ENCODE data around the gene SMAD6. TPM values are rescaled to one million over a fixed set of nuclear protein-coding genes. Genes with fewer than 3 reads are reported as not detected.

Gene SMAD6
- total and polyA plus RNA-seq, 10 of the 15 experiments (the other 5 are each of a cell fraction or from before 2014, with no cell fraction given) = under 0.01 to 0.10 (median 0.03) TPM; not detected in 7

DNA sequence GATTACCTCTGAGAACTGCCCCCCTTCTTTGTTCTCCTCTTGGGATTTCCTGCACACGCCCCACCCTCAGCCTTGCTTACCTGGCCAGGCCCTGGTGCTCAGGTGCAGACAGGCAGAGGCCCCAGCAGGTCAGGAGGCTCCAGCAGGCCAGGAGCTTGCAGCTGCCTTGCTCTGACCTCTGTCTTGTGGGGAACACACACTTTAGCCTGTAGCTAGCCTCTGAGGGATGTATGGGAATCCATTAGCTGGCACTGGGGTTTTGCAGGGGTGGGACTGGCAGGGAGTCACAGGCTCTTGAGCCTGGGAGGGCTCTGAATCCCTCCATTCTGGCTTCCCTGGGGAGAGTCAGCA lies 2.7 kb downstream of the SMAD6 start:
- no peak overlapping the region for H3K4me3 ChIP-seq
- no TSS peak for BruUV-seq (replicated peaks)
- H3K9me3 ChIP-seq (replicated peaks; ENCODE audit: control insufficient read depth, insufficient read depth, low read length) = no peaks in the 10 kb centered on the region
- no peak overlapping the region for H3K4me2 ChIP-seq (ENCODE audit: control insufficient read depth, insufficient read depth)
- SMC1A ChIA-PET (ENCODE audit: uncharacterized antibody, unreplicated experiment) = no interaction called here
- H4K20me1 ChIP-seq (ENCODE audit: control insufficient read depth, insufficient read depth) = peaks cover 4% of the 10 kb centered on the region
- no peak overlapping the region for H3K27ac ChIP-seq (ENCODE audit: control insufficient read depth, insufficient read depth)
- in situ Hi-C loops (cut with MboI) = no loop called here
- no peak overlapping the region for H3K9ac ChIP-seq (ENCODE audit: control insufficient read depth, insufficient read depth, low read length)
- H3K4me1 ChIP-seq (ENCODE audit: control insufficient read depth, insufficient read depth, low read length) = peaks cover 16% of the 10 kb centered on the region
- RAD21 ChIA-PET (ENCODE audit: unreplicated experiment) = no interaction called here
- TF ChIP-seq JUND (IDR thresholded peaks at IDR 0.05; ENCODE audit: low read depth, low read length) (no peak), CEBPB (IDR thresholded peaks at IDR 0.05; ENCODE audit: borderline replicate concordance in 1 of 2, low read depth in 2 of 2, low read length in 2 of 2) (no peak), GATAD2B (conservative IDR thresholded peaks at IDR 0.05; ENCODE audit: low read depth) (no peak), WRNIP1 (IDR thresholded peaks at IDR 0.05; ENCODE audit: borderline replicate concordance, low read depth, low read length) (no peak), RAD51 (IDR thresholded peaks at IDR 0.05) (no peak), BHLHE40 (IDR thresholded peaks at IDR 0.05; ENCODE audit: borderline replicate concordance in 1 of 2, low read depth in 2 of 2, low read length in 1 of 2) (no peak), HDGF (IDR thresholded peaks at IDR 0.05) (no peak), RCOR1 (conservative IDR thresholded peaks at IDR 0.05; ENCODE audit: low read depth, low read length) (no peak), TAF1 (IDR thresholded peaks at IDR 0.05; ENCODE audit: borderline replicate concordance, low read depth, low read length) (no peak)
- TF ChIP-seq, protein P1, sequence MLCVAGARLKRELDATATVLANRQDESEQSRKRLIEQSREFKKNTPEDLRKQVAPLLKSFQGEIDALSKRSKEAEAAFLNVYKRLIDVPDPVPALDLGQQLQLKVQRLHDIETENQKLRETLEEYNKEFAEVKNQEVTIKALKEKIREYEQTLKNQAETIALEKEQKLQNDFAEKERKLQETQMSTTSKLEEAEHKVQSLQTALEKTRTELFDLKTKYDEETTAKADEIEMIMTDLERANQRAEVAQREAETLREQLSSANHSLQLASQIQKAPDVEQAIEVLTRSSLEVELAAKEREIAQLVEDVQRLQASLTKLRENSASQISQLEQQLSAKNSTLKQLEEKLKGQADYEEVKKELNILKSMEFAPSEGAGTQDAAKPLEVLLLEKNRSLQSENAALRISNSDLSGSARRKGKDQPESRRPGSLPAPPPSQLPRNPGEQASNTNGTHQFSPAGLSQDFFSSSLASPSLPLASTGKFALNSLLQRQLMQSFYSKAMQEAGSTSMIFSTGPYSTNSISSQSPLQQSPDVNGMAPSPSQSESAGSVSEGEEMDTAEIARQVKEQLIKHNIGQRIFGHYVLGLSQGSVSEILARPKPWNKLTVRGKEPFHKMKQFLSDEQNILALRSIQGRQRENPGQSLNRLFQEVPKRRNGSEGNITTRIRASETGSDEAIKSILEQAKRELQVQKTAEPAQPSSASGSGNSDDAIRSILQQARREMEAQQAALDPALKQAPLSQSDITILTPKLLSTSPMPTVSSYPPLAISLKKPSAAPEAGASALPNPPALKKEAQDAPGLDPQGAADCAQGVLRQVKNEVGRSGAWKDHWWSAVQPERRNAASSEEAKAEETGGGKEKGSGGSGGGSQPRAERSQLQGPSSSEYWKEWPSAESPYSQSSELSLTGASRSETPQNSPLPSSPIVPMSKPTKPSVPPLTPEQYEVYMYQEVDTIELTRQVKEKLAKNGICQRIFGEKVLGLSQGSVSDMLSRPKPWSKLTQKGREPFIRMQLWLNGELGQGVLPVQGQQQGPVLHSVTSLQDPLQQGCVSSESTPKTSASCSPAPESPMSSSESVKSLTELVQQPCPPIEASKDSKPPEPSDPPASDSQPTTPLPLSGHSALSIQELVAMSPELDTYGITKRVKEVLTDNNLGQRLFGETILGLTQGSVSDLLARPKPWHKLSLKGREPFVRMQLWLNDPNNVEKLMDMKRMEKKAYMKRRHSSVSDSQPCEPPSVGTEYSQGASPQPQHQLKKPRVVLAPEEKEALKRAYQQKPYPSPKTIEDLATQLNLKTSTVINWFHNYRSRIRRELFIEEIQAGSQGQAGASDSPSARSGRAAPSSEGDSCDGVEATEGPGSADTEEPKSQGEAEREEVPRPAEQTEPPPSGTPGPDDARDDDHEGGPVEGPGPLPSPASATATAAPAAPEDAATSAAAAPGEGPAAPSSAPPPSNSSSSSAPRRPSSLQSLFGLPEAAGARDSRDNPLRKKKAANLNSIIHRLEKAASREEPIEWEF (IDR thresholded peaks at IDR 0.05; ENCODE audit: insufficient replicate concordance, low read depth, low read length) = no peak
- WGBS (ENCODE audit: insufficient coverage, insufficient replicate concordance, low lambda C conversion rate, missing lambda C conversion rate) = 8% methylated on average over 1 of the region's 1 CpG
- H3K27me3 ChIP-seq (replicated peaks in 1 of 2; ENCODE audit: control insufficient read depth in 2 of 2, insufficient read depth in 2 of 2, low read length in 1 of 2) = peaks cover 11 to 15% of the 10 kb centered on the region in 2 experiments
- no peaks in the 10 kb centered on the region for H3K79me2 ChIP-seq (ENCODE audit: control insufficient read depth, insufficient read depth, low read length)
- intact Hi-C loops (cut with micrococcal nuclease; ENCODE audit: unreplicated experiment) = loop anchor here (5.0 to 10.0 kb wide), 2 partner anchors 68 to 90 kb away; no protein-coding TSS in a partner anchor
- no peak for DNase-seq (ENCODE audit: low read depth, low spot score)
- POLR2A ChIA-PET = no interaction called here
- no peak overlapping the region for H2AFZ ChIP-seq (ENCODE audit: control insufficient read depth, low read depth, low read length)
- CTCF ChIA-PET = interaction anchor here (0.7 to 1.8 kb wide), 3 partner anchors 11 to 388 kb away, joined by 3 to 5 read pairs (median 4); no protein-coding TSS in a partner anchor
- FAIRE-seq = no peak
- no peaks in the 10 kb centered on the region for H3K36me3 ChIP-seq (ENCODE audit: control insufficient read depth in 2 of 2, insufficient read depth in 2 of 2, low read length in 1 of 2)
- ATAC-seq = no peak

All from GM12878 (cell line).